Left ventricle myocardium inferior (tissue), 1 donor: Measurements from ENCODE around the gene GEMIN5. TPM values are rescaled to one million over a fixed set of nuclear protein-coding genes. Genes with fewer than 3 reads are reported as not detected.

Experiments used
- DNase-seq: peaks from one replicate; pipeline ENCODE4 v3.0.0-alpha.2; 2020
- H3K27ac ChIP-seq: fragments of 200-600 bp; replicated peaks from 2 replicates; pipeline ENCODE4 v1.8.0; 2021
- H3K27me3 ChIP-seq: fragments of 200-600 bp; 2 replicates; pipeline ENCODE4 v1.8.0; 2021; ENCODE audit warnings: low read depth
- H3K36me3 ChIP-seq: fragments of 200-600 bp; 2 replicates; pipeline ENCODE4 v1.8.0; 2021
- H3K4me1 ChIP-seq: fragments of 200-600 bp; 2 replicates; pipeline ENCODE4 v1.8.0; 2021
- H3K4me3 ChIP-seq: fragments of 200-600 bp; 2 replicates; pipeline ENCODE4 v1.8.0; 2021; ENCODE audit warnings: mild to moderate bottlenecking, moderate library complexity
- H3K9me3 ChIP-seq: fragments of 200-600 bp; replicated peaks from 2 replicates; pipeline ENCODE4 v1.8.0; 2021
- CTCF ChIP-seq: fragments of 200-600 bp; IDR thresholded peaks from 2 replicates; pipeline ENCODE4 v1.8.0; 2021; ENCODE audit warnings: antibody characterized with exemption, mild to moderate bottlenecking, borderline replicate concordance
- intact Hi-C: fragments of 100-400 bp; cut with micrococcal nuclease; formaldehyde crosslinking; loops from one replicate; pipeline ENCODE4 v1.11.0; 2022
- total RNA-seq: library from RNA; stranded (reverse); fragmentation: NEBNext Ultra II Directional; extraction: Animal tissue kit (Norgen Biotek cat#: 25700); gene quantifications from one replicate; pipeline ENCODE4 v1.2.1, GENCODE V29; 2021
- donor health status: DM: no; HTN: yes; CAD: no; lungs with severe emphysema.

GEMIN5 gene
- total RNA-seq, 1 donor from 2014 or later = 14.0 TPM

GRCh38 chr5:154878642-154879335 lies 59.2 kb downstream of the GEMIN5 start:
- TF ChIP-seq CTCF = no peak
- DNase-seq = no peak
- intact Hi-C loops = no loop called here
- Histone ChIP-seq H3K36me3 (peaks cover 49% of the 10 kb centered on the region), H3K9me3 (peaks cover 24% of the 10 kb centered on the region), H3K4me3 (no peak overlapping the region), H3K27ac (no peak overlapping the region), H3K4me1 (peaks cover 8% of the 10 kb centered on the region), H3K27me3 (no peaks in the 10 kb centered on the region)

GRCh38 chr5:154873791-154874331 lies 64.2 kb downstream of the GEMIN5 start:
- Histone ChIP-seq H3K4me3 (no peak overlapping the region), H3K9me3 (peaks cover 14% of the 10 kb centered on the region), H3K27ac (peak overlapping the region; percentile 42), H3K36me3 (peaks cover 78% of the 10 kb centered on the region), H3K4me1 (peaks cover 18% of the 10 kb centered on the region), H3K27me3 (no peaks in the 10 kb centered on the region)
- no peak for TF ChIP-seq CTCF
- intact Hi-C loops = no loop called here
- no peak for DNase-seq

- no peak for TF ChIP-seq CTCF
- DNase-seq = no peak
- Histone ChIP-seq H3K27me3 (no peaks in the 10 kb centered on the region), H3K36me3 (peaks cover 87% of the 10 kb centered on the region), H3K27ac (no peak overlapping the region), H3K4me1 (peaks cover 18% of the 10 kb centered on the region), H3K4me3 (no peak overlapping the region), H3K9me3 (no peaks in the 10 kb centered on the region)
- intact Hi-C loops = no loop called here
Measured at GRCh38 chr5:154871734-154872133, 66.3 kb downstream of the GEMIN5 start.

GRCh38 chr5:154868702-154869101 lies 69.3 kb downstream of the GEMIN5 start:
- Histone ChIP-seq H3K36me3 (peaks cover 86% of the 10 kb centered on the region), H3K27me3 (no peaks in the 10 kb centered on the region), H3K4me3 (no peak overlapping the region), H3K27ac (no peak overlapping the region), H3K4me1 (peaks cover 24% of the 10 kb centered on the region), H3K9me3 (no peaks in the 10 kb centered on the region)
- intact Hi-C loops = no loop called here
- no peak for DNase-seq
- TF ChIP-seq CTCF = no peak

- intact Hi-C loops = no loop called here
- Histone ChIP-seq H3K4me1 (peaks cover 21% of the 10 kb centered on the region), H3K9me3 (no peaks in the 10 kb centered on the region), H3K27me3 (no peaks in the 10 kb centered on the region), H3K27ac (no peak overlapping the region), H3K36me3 (peaks cover 75% of the 10 kb centered on the region), H3K4me3 (no peak overlapping the region)
- DNase-seq = no peak
- no peak for TF ChIP-seq CTCF
Measured at GRCh38 chr5:154866841-154867240, 71.2 kb downstream of the GEMIN5 start.
